Measurements from ENCODE around the gene C4orf50. TPM values are rescaled to one million over a fixed set of nuclear protein-coding genes. Genes with fewer than 3 reads are reported as not detected.

The C4orf50 gene
- polyA plus RNA-seq, 1 donor from 2014 or later, result 1.6 TPM

DNA sequence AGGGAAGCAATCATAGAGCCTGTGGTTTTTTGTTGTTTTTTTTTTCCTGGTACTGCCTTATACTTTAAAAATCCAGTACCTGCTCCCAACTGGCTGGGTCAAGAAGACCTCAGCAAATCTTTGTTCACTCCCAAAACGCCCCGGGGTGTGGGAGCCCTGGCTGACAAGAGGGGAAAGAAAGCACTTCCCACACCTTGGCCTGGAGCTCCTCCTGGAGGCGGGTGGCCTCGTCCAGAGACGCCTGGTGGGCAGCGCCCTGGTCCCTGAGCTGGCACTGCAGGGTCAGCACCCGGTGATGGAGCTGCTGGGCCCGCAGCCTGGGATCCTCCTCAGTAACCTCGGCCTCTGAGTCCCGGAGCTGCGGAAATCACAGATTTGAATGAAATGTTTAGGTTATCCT is 38.2 kb downstream of the C4orf50 start:
- TF ChIP-seq RAD21 (conservative IDR thresholded peaks at IDR 0.05) (peak; percentile 60), MXI1 (conservative IDR thresholded peaks at IDR 0.05; ENCODE audit: poor library complexity, severe bottlenecking) (no peak), CTCF (IDR thresholded peaks at IDR 0.05; ENCODE audit: poor library complexity, severe bottlenecking) (peak; percentile 47), SMC3 (conservative IDR thresholded peaks at IDR 0.05; ENCODE audit: poor library complexity) (peak; percentile 34), POLR2AphosphoS5 (IDR thresholded peaks at IDR 0.05) (no peak), EZH2 (IDR thresholded peaks at IDR 0.05; ENCODE audit: borderline replicate concordance, insufficient read depth, low read length, poor library complexity, severe bottlenecking) (no peak), EP300 (conservative IDR thresholded peaks at IDR 0.05; ENCODE audit: poor library complexity, severe bottlenecking) (no peak)
- TF ChIP-seq, protein P1, sequence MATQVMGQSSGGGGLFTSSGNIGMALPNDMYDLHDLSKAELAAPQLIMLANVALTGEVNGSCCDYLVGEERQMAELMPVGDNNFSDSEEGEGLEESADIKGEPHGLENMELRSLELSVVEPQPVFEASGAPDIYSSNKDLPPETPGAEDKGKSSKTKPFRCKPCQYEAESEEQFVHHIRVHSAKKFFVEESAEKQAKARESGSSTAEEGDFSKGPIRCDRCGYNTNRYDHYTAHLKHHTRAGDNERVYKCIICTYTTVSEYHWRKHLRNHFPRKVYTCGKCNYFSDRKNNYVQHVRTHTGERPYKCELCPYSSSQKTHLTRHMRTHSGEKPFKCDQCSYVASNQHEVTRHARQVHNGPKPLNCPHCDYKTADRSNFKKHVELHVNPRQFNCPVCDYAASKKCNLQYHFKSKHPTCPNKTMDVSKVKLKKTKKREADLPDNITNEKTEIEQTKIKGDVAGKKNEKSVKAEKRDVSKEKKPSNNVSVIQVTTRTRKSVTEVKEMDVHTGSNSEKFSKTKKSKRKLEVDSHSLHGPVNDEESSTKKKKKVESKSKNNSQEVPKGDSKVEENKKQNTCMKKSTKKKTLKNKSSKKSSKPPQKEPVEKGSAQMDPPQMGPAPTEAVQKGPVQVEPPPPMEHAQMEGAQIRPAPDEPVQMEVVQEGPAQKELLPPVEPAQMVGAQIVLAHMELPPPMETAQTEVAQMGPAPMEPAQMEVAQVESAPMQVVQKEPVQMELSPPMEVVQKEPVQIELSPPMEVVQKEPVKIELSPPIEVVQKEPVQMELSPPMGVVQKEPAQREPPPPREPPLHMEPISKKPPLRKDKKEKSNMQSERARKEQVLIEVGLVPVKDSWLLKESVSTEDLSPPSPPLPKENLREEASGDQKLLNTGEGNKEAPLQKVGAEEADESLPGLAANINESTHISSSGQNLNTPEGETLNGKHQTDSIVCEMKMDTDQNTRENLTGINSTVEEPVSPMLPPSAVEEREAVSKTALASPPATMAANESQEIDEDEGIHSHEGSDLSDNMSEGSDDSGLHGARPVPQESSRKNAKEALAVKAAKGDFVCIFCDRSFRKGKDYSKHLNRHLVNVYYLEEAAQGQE (IDR thresholded peaks at IDR 0.05; ENCODE audit: borderline replicate concordance), result no peak
- H3K9me3 ChIP-seq (ENCODE audit: low read length), result peaks cover 10% of the 10 kb centered on the region
- H3K4me2 ChIP-seq (ENCODE audit: low read length), result no peak overlapping the region
- no peak overlapping the region for H3K4me3 ChIP-seq (ENCODE audit: low read length)
- no peak overlapping the region for H2AFZ ChIP-seq (ENCODE audit: low read depth, low read length)
- H3K27ac ChIP-seq (ENCODE audit: low read length), result no peak overlapping the region
- H3K9me2 ChIP-seq (ENCODE audit: insufficient read depth, low read length), result no peaks in the 10 kb centered on the region
- H3K27me3 ChIP-seq (ENCODE audit: insufficient read depth, low read depth, low read length), result no peaks in the 10 kb centered on the region
- H3K36me3 ChIP-seq (ENCODE audit: insufficient read depth, low read length), result no peaks in the 10 kb centered on the region
- no peak overlapping the region for H3K9ac ChIP-seq (ENCODE audit: low read length)
- H4K20me1 ChIP-seq (ENCODE audit: insufficient read depth), result no peaks in the 10 kb centered on the region
- no peaks in the 10 kb centered on the region for H3K79me2 ChIP-seq (replicated peaks; ENCODE audit: insufficient read depth, low read length)
- no peaks in the 10 kb centered on the region for H3F3A ChIP-seq (ENCODE audit: insufficient read depth, low read length, poor library complexity, severe bottlenecking)

DNA sequence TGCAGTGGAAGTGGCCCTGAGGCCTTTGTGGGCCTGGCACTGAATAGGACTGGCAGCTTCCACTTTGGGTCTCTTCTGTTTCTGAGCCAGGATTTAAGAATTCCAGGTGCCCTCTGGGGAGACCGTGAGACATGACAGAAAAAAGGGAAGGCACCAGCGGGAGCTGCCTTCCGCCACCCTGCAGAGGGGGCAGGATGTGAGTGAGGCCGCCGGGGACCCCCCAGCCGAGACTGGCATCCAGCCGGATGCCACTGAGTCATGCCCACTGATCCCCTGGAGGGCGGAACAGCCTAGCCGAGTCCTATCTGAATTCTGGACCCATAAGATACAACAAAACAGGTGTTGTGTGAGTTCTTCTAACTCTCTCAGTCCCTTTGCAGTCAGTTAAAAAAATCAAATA is 41.3 kb downstream of the C4orf50 start:
- H3K4me3 ChIP-seq (ENCODE audit: low read length), result no peak overlapping the region
- no peaks in the 10 kb centered on the region for H3F3A ChIP-seq (ENCODE audit: insufficient read depth, low read length, poor library complexity, severe bottlenecking)
- no peaks in the 10 kb centered on the region for H3K27me3 ChIP-seq (ENCODE audit: insufficient read depth, low read depth, low read length)
- no peak overlapping the region for H2AFZ ChIP-seq (ENCODE audit: low read depth, low read length)
- no peak overlapping the region for H3K27ac ChIP-seq (ENCODE audit: low read length)
- no peaks in the 10 kb centered on the region for H3K36me3 ChIP-seq (ENCODE audit: insufficient read depth, low read length)
- TF ChIP-seq EZH2 (IDR thresholded peaks at IDR 0.05; ENCODE audit: borderline replicate concordance, insufficient read depth, low read length, poor library complexity, severe bottlenecking) (no peak), RAD21 (conservative IDR thresholded peaks at IDR 0.05) (no peak), CTCF (IDR thresholded peaks at IDR 0.05; ENCODE audit: poor library complexity, severe bottlenecking) (no peak), MXI1 (conservative IDR thresholded peaks at IDR 0.05; ENCODE audit: poor library complexity, severe bottlenecking) (no peak), SMC3 (conservative IDR thresholded peaks at IDR 0.05; ENCODE audit: poor library complexity) (no peak)
- no peak overlapping the region for H3K9ac ChIP-seq (ENCODE audit: low read length)
- no peaks in the 10 kb centered on the region for H3K9me2 ChIP-seq (ENCODE audit: insufficient read depth, low read length)
- no peak overlapping the region for H3K4me2 ChIP-seq (ENCODE audit: low read length)
- no peaks in the 10 kb centered on the region for H4K20me1 ChIP-seq (ENCODE audit: insufficient read depth)
- no peaks in the 10 kb centered on the region for H3K9me3 ChIP-seq (ENCODE audit: low read length)
- no peaks in the 10 kb centered on the region for H3K79me2 ChIP-seq (replicated peaks; ENCODE audit: insufficient read depth, low read length)
